ENCODE measurements around the gene CUX1.
"Not testable (repeated sequence)": the region's sequence is repeated elsewhere in the genome, so short reads cannot be mapped to it uniquely, and the experiment has no call there.

The CUX1 gene

GRCh38 chr7:102288285-102288930, 471.0 kb downstream of the CUX1 start:
- DNase-seq (ENCODE audit: low spot score) = no peak

- peak; percentile 54 for DNase-seq (ENCODE audit: low spot score)
Observed at GRCh38 chr7:102289057-102289456, 471.6 kb downstream of the CUX1 start.

- peak; percentile 74 for DNase-seq (ENCODE audit: low spot score)
Observed at GRCh38 chr7:102291056-102291915, 473.9 kb downstream of the CUX1 start.

GRCh38 chr7:102291916-102292267, 474.5 kb downstream of the CUX1 start:
- no peak for DNase-seq (ENCODE audit: low spot score)

GRCh38 chr7:102292813-102293798, 475.7 kb downstream of the CUX1 start:
- no peak for DNase-seq (ENCODE audit: low spot score)

GRCh38 chr7:102294589-102294988, 477.2 kb downstream of the CUX1 start:
- DNase-seq (ENCODE audit: low spot score) = no peak

- DNase-seq (ENCODE audit: low spot score) = no peak
Observed at GRCh38 chr7:102295346-102296178, 478.1 kb downstream of the CUX1 start.

GRCh38 chr7:102296179-102296438, 478.7 kb downstream of the CUX1 start:
- DNase-seq (ENCODE audit: low spot score) = no peak

GRCh38 chr7:102296514-102296913, 479.1 kb downstream of the CUX1 start:
- DNase-seq (ENCODE audit: low spot score) = no peak

- no peak for DNase-seq (ENCODE audit: low spot score)
Observed at GRCh38 chr7:102297487-102298218, 480.2 kb downstream of the CUX1 start.

GRCh38 chr7:102300643-102301221, 483.3 kb downstream of the CUX1 start:
- no peak for DNase-seq (ENCODE audit: low spot score)

GRCh38 chr7:102301367-102301766, 483.9 kb downstream of the CUX1 start:
- not testable (repeated sequence) for DNase-seq (ENCODE audit: low spot score)

GRCh38 chr7:102302025-102302424, 484.6 kb downstream of the CUX1 start:
- no peak for DNase-seq (ENCODE audit: low spot score)

- DNase-seq (ENCODE audit: low spot score) = no peak
Observed at GRCh38 chr7:102303669-102304422, 486.4 kb downstream of the CUX1 start.

- no peak for DNase-seq (ENCODE audit: low spot score)
Observed at GRCh38 chr7:102304668-102305067, 487.2 kb downstream of the CUX1 start.

- no peak for DNase-seq (ENCODE audit: low spot score)
Observed at GRCh38 chr7:102305414-102306268, 488.2 kb downstream of the CUX1 start.

GRCh38 chr7:102306916-102307677, 489.7 kb downstream of the CUX1 start:
- peak; percentile 88 for DNase-seq (ENCODE audit: low spot score)

GRCh38 chr7:102310414-102310815, 493.0 kb downstream of the CUX1 start:
- no peak for DNase-seq (ENCODE audit: low spot score)

All from germinal center (tissue), 1 donor.